H9 (cell line): Measurements from ENCODE around the gene USP38. TPM values are rescaled to one million over a fixed set of nuclear protein-coding genes. Genes with fewer than 3 reads are reported as not detected.

Experiments used
- DNase-seq: peaks from one replicate; pipeline ENCODE4 v3.0.0-alpha.2; 2017
- H2AFZ ChIP-seq: one replicate; pipeline ENCODE4 v1.6.1; 2013; ENCODE audit warnings: mild to moderate bottlenecking, low read length, control low read depth, moderate library complexity
- H2AK5ac ChIP-seq: 2 replicates; pipeline ENCODE4 v1.6.1; 2013; ENCODE audit warnings: low read length, control low read depth, mixed read lengths; ENCODE audit not compliant: insufficient read length
- H2BK120ac ChIP-seq: one replicate; pipeline ENCODE4 v1.6.1; 2013; ENCODE audit warnings: low read depth, mild to moderate bottlenecking, low read length, control low read depth, inconsistent platforms; ENCODE audit not compliant: poor library complexity, severe bottlenecking
- H2BK12ac ChIP-seq: 2 replicates; pipeline ENCODE4 v1.6.1; 2013; ENCODE audit warnings: low read length, control low read depth, mixed read lengths, low read depth; ENCODE audit not compliant: insufficient read length
- H2BK15ac ChIP-seq: 2 replicates; pipeline ENCODE4 v1.6.1; 2013; ENCODE audit warnings: low read depth, low read length, control low read depth
- H2BK20ac ChIP-seq: one replicate; pipeline ENCODE4 v1.6.1; 2013; ENCODE audit warnings: low read depth, mild to moderate bottlenecking, low read length, control low read depth, inconsistent platforms; ENCODE audit not compliant: poor library complexity, severe bottlenecking
- H2BK5ac ChIP-seq: 2 replicates; pipeline ENCODE4 v1.6.1; 2013; ENCODE audit warnings: low read length, control low read depth, mixed read lengths; ENCODE audit not compliant: insufficient read length
- H3K14ac ChIP-seq: 2 replicates; pipeline ENCODE4 v1.6.1; 2013; ENCODE audit warnings: low read length, control low read depth; ENCODE audit not compliant: insufficient read depth
- H3K18ac ChIP-seq: 2 replicates; pipeline ENCODE4 v1.6.1; 2013; ENCODE audit warnings: low read depth, mild to moderate bottlenecking, mixed read lengths, low read length, control low read depth; ENCODE audit not compliant: insufficient read length
- H3K23ac ChIP-seq: 2 replicates; pipeline ENCODE4 v1.6.1; 2013; ENCODE audit warnings: low read length, control low read depth, mixed read lengths, low read depth; ENCODE audit not compliant: insufficient read length
- H3K23me2 ChIP-seq: 2 replicates; pipeline ENCODE4 v1.6.1; 2013; ENCODE audit warnings: low read depth, mild to moderate bottlenecking, mixed read lengths, low read length, control low read depth; ENCODE audit not compliant: insufficient read length, poor library complexity, severe bottlenecking
- H3K27ac ChIP-seq: 2 replicates; pipeline ENCODE4 v1.5.1; 2013; ENCODE audit warnings: low read length, control low read depth, mixed read lengths, low read depth; ENCODE audit not compliant: insufficient read length
- H3K27me3 ChIP-seq: 2 replicates; pipeline ENCODE4 v1.6.1; 2013; ENCODE audit warnings: low read length, control low read depth, inconsistent platforms; ENCODE audit not compliant: insufficient read depth
- H3K4ac ChIP-seq: 2 replicates; pipeline ENCODE4 v1.6.1; 2013; ENCODE audit warnings: low read depth, mild to moderate bottlenecking, control low read depth, inconsistent platforms, low read length, moderate library complexity
- H3K4me1 ChIP-seq: 2 replicates; pipeline ENCODE4 v1.6.1; 2013; ENCODE audit warnings: low read length, control low read depth, inconsistent platforms; ENCODE audit not compliant: insufficient read depth
- H3K4me2 ChIP-seq: 2 replicates; pipeline ENCODE4 v1.6.1; 2013; ENCODE audit warnings: low read length, control low read depth, mixed read lengths; ENCODE audit not compliant: insufficient read length, insufficient read depth
- H3K56ac ChIP-seq: 2 replicates; pipeline ENCODE4 v1.6.1; 2013; ENCODE audit warnings: low read depth, mild to moderate bottlenecking, mixed read lengths, low read length, control low read depth; ENCODE audit not compliant: insufficient read length
- H3K79me1 ChIP-seq: 2 replicates; pipeline ENCODE4 v1.6.1; 2013; ENCODE audit warnings: low read depth, mild to moderate bottlenecking, moderate library complexity, low read length, control low read depth, inconsistent platforms; ENCODE audit not compliant: insufficient read depth, poor library complexity, severe bottlenecking
- H3K79me2 ChIP-seq: 2 replicates; pipeline ENCODE4 v1.6.1; 2013; ENCODE audit warnings: low read length, control low read depth, inconsistent platforms; ENCODE audit not compliant: insufficient read depth
- H3K9ac ChIP-seq: 2 replicates; pipeline ENCODE4 v1.6.1; 2013; ENCODE audit warnings: low read length, control low read depth, mixed read lengths; ENCODE audit not compliant: insufficient read length; ENCODE audit errors: extremely low read depth
- H3K9me3 ChIP-seq: one replicate; pipeline ENCODE4 v1.6.1; 2013; ENCODE audit warnings: low read depth, low read length, inconsistent platforms; ENCODE audit not compliant: control insufficient read depth
- H3T11ph ChIP-seq: one replicate; pipeline ENCODE4 v1.6.1; 2013; ENCODE audit warnings: mild to moderate bottlenecking, low read length, control low read depth, inconsistent platforms
- H4K20me1 ChIP-seq: one replicate; pipeline ENCODE4 v1.6.1; 2013; ENCODE audit not compliant: control insufficient read depth, insufficient read length, insufficient read depth
- H4K5ac ChIP-seq: 2 replicates; pipeline ENCODE4 v1.6.1; 2013; ENCODE audit warnings: low read depth, mild to moderate bottlenecking, mixed read lengths, low read length, control low read depth; ENCODE audit not compliant: insufficient read length
- H4K8ac ChIP-seq: replicated peaks from 2 replicates; pipeline ENCODE4 v1.6.1; 2013; ENCODE audit warnings: low read length, control low read depth, mixed read lengths, low read depth; ENCODE audit not compliant: insufficient read length
- H4K91ac ChIP-seq: 2 replicates; pipeline ENCODE4 v1.6.1; 2013; ENCODE audit warnings: low read depth, mild to moderate bottlenecking, moderate library complexity, mixed read lengths, low read length, control low read depth; ENCODE audit not compliant: insufficient read length
- H3K27ac Mint-ChIP-seq, 3 experiments: 2 replicates in 2 of 3; 3 replicates in 1 of 3; pipeline ENCODE4 v1.8.0; 2020 to 2021; ENCODE audit warnings: mixed read lengths in 3 of 3, mild to moderate bottlenecking in 1 of 3, moderate library complexity in 1 of 3
- H3K27me3 Mint-ChIP-seq: 2 replicates; pipeline ENCODE4 v1.8.0; 2021; ENCODE audit warnings: low read depth, mild to moderate bottlenecking, moderate library complexity, mixed read lengths
- H3K36me3 Mint-ChIP-seq, 3 experiments: 2 replicates in 2 of 3; 3 replicates in 1 of 3; pipeline ENCODE4 v1.8.0; 2020 to 2021; ENCODE audit warnings: low read depth in 3 of 3, mixed read lengths in 3 of 3; ENCODE audit not compliant: insufficient read depth in 1 of 3
- H3K4me1 Mint-ChIP-seq, 2 experiments: 2 replicates each; pipeline ENCODE4 v1.8.0; 2020; ENCODE audit warnings: mixed read lengths in 2 of 2
- H3K4me3 Mint-ChIP-seq, 2 experiments: 2 replicates in 1 of 2; 3 replicates in 1 of 2; pipeline ENCODE4 v1.8.0; 2020 to 2021; ENCODE audit warnings: mild to moderate bottlenecking in 2 of 2, mixed read lengths in 2 of 2, moderate library complexity in 1 of 2
- H3K9me3 Mint-ChIP-seq, 2 experiments: 2 replicates in 1 of 2; 3 replicates in 1 of 2; pipeline ENCODE4 v1.8.0; 2020; ENCODE audit warnings: mild to moderate bottlenecking in 2 of 2, mixed read lengths in 2 of 2, moderate library complexity in 1 of 2
- WGBS: extraction: QIAGEN DNeasy Blood & Tissue Kit; methylation state at CpG from one replicate; pipeline ENCODE4 v1.1.7; 2013; ENCODE audit warnings: missing lambda C conversion rate, low lambda C conversion rate, mixed read lengths; ENCODE audit not compliant: insufficient read length; ENCODE audit errors: extremely low coverage; 5-methylcytosine and 5-hydroxymethylcytosine counted together
- total RNA-seq: library from RNA; stranded (reverse); gene quantifications from 2 replicates; pipeline ENCODE4 v1.2.1, GENCODE V29; 2021
- TF ChIP-seq, protein P1 (sequence below): fragments of 200-600 bp; sonication (generic); conservative IDR thresholded peaks from 3 replicates; pipeline ENCODE4 v1.8.0; 2021; ENCODE audit warnings: antibody characterized with exemption, mild to moderate bottlenecking

The USP38 gene
- total RNA-seq, 1 experiment from 2014 or later: 15.2 TPM

DNA sequence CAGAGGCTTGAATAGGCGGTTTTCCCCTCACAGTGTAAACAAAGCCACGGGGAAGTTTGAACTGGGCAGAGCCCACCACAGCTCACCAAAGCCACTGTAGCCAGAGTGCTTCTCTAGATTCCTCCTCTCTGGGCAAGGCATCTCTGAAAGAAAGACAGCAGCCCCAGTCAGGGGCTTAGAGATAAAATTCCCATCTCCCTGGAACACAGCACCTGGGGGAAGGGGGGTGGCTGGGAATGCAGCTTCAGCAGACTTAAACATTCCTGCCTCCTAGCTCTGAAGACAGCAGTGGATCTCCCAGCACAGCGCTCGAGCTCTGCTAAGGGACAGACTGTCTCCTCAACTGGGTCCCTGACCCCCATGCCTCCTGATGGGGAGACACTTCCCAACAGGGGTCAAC, 44.0 kb upstream of the USP38 start:
- Histone ChIP-seq H2AK5ac (no peak overlapping the region), H3K9ac (no peak overlapping the region), H3K9me3 (no peaks in the 10 kb centered on the region), H4K91ac (no peak overlapping the region), H3K79me2 (no peaks in the 10 kb centered on the region), H3K23ac (no peak overlapping the region), H3K23me2 (no peaks in the 10 kb centered on the region), H3K4ac (no peak overlapping the region), H2AFZ (no peak overlapping the region), H3T11ph (no peak overlapping the region), H3K4me2 (no peak overlapping the region), H2BK120ac (no peak overlapping the region), H3K27ac (no peak overlapping the region), H2BK5ac (no peak overlapping the region), H3K14ac (no peak overlapping the region), H2BK20ac (no peak overlapping the region), H2BK12ac (no peak overlapping the region), H4K5ac (no peak overlapping the region), H3K79me1 (no peaks in the 10 kb centered on the region), H3K18ac (no peak overlapping the region), H4K8ac (no peak overlapping the region), H3K56ac (no peak overlapping the region), H4K20me1 (no peaks in the 10 kb centered on the region), H2BK15ac (no peak overlapping the region), H3K27me3 (no peaks in the 10 kb centered on the region), H3K4me1 (no peaks in the 10 kb centered on the region)
- peak; percentile 33 for DNase-seq
- TF ChIP-seq, protein P1, sequence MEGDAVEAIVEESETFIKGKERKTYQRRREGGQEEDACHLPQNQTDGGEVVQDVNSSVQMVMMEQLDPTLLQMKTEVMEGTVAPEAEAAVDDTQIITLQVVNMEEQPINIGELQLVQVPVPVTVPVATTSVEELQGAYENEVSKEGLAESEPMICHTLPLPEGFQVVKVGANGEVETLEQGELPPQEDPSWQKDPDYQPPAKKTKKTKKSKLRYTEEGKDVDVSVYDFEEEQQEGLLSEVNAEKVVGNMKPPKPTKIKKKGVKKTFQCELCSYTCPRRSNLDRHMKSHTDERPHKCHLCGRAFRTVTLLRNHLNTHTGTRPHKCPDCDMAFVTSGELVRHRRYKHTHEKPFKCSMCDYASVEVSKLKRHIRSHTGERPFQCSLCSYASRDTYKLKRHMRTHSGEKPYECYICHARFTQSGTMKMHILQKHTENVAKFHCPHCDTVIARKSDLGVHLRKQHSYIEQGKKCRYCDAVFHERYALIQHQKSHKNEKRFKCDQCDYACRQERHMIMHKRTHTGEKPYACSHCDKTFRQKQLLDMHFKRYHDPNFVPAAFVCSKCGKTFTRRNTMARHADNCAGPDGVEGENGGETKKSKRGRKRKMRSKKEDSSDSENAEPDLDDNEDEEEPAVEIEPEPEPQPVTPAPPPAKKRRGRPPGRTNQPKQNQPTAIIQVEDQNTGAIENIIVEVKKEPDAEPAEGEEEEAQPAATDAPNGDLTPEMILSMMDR: no peak
- Mint-ChIP-seq H3K9me3 (peaks cover 3 to 15% of the 10 kb centered on the region in 2 experiments; a peak in 4 of 5 replicates), H3K27me3 (no peaks in the 10 kb centered on the region), H3K36me3 (peaks cover 0 to 7% (median 5%) of the 10 kb centered on the region in 3 experiments; a peak in 3 of 7 replicates), H3K4me1 (peaks cover 7 to 13% of the 10 kb centered on the region in 2 experiments; a peak in 3 of 4 replicates), H3K27ac (peak overlapping the region in 2 of 3 experiments; percentile 27 to 48; a peak in 2 of 7 replicates), H3K4me3 (no peak overlapping the region)
- no CpG with 5 or more reads among the region's 4 CpGs for WGBS
